DMS79 treated with DMSO at 0.1 percent for 48 hours (cell line): ENCODE data around the gene TOLLIP.
"Not testable (repeated sequence)": the region's sequence is repeated elsewhere in the genome, so short reads cannot be mapped to it uniquely, and the experiment has no call there.

Experiments used
- DNase-seq: peaks from one replicate; lab custom pipeline; 2025; lab: John Stamatoyannopoulos, UW

Gene TOLLIP

DNA sequence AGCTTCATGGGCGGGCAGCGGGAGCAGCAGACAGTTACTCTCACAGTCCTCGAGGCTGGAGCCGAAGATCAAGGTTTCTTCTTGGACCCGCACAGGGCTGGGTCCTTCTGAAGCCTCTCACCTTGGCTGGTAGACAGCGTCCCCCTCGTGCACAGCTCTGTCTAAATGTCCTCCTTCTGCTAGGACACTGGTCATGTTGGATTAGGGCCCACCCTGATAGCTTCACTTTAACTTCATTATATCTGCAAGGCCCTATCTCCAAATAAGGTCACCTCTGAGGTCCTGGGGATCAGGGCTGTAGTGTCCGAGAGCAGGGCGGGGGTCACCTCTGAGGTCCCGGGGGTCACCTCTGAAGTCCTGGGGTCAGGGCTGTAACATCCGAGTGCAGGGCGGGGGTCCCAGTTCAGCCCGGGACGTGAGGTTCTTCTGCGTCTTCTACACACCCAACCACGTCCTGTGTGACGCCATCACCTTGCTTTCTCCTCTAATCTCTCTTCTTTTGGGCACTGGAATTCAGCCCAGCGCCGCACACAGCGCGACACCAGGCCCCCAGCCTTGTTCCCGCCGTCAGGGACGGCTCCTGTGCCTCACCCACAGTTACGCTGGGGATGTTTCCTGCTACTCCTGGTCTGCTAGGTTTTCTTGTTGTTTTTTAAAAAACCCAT is 34.1 kb upstream of the TOLLIP start:
- DNase-seq, result no peak

DNA sequence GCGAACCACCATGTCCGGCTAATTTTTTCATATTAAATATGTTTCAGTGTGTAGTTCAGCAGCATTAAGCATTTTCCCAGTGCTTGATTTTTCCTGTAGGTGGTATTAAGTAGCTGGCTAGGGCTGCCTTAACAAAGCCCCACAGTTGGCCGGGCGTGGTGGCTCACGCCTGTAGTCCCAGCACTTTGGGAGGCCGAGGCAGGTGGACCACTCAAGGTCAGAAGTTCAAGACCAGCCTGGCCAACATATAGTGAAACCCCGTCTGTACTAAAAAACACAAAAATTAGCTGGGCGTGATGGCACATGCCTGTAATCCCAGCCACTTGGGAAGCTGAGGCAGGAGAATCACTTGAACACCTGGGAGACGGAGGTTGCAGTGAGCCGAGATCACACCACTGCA is 33.5 kb upstream of the TOLLIP start:
- no peak for DNase-seq

DNA sequence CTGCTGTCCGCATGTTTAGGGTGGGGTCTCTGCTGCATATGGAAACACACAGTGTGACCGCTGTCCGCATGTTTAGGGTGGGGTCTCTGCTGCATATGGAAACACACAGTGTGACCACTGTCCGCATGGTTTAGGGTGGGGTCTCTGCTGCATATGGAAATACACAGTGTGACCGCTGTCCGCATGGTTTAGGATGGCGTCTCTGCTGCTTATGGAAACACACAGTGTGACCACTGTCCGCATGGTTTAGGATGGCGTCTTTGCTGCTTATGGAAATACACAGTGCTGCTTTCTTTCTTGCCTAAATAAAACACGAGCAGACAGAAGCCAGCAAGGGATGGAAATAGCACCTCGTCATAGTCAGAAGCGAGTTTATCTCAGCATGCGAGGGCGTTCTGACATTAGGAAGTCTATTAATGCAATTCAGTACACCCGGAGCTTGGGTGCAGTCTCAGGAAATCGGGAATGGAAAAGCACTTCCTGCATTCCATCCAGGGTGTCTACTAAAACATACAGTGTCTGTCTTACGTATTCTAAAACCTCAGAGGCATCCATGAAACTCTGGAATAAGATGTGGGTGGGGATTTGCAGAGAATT is 32.6 kb upstream of the TOLLIP start:
- DNase-seq, result no peak

DNA sequence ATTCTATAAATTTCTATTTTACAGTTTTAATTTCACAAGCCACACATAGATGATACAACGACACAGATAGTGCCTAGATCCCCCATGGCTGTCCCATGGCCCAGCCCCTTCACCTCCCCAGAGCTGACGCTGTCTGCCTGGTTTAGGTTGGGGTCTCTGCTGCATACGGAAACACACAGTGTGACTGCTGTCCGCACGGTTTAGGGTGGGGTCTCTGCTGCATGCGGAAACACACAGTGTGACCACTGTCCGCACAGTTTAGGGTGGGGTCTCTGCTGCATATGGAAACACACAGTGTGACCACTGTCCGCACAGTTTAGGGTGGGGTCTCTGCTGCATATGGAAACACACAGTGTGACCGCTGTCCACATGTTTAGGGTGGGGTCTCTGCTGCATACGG is 31.8 kb upstream of the TOLLIP start:
- DNase-seq, result not testable (repeated sequence)

DNA sequence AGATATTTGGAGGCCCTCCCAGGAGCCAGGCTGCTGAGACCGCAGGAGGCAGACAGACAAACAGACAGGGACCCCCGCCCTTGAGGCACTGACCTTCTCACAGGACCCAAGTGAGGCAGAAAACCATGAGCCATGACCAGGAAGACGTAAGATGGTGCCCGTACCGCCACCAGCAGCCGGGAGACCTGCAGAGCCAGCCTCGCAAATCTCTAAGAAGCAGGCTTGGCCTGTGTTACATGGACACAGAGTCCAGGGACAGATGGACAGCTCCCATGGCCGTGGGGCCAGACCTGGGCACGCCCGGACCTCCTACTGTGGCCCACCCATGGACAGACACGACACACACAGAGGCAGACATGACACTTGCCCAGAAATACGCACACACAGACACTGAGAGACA is 30.7 kb upstream of the TOLLIP start:
- no peak for DNase-seq

DNA sequence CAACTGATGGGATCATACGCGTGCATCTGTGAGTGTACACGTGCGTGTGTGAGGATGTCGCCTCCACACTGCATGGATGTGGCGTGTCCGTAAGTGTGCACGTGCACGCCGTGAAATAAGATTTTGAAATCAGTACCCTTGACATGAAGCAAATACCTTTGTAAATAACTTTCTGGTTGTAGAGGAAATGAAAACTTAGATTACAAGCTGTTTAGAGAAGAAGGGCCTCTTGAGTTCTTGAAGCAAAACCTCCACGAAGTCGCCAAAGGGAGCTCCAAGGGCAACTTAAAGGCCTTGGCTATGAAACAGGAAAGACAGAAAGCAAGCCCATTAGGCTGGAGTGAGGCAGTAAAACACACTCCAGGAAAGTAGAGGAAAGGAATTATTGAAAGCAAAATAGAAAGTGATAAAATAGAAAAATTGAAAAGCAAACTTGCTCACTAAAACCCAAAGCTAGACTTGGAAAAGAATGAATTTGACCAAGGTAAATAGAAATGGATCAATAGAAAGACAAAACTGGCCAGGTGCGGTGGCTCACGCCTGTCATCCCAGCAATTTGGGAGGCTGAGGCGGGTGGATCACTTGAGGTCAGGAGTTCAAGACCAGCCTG is 29.7 kb upstream of the TOLLIP start:
- DNase-seq, result peak; percentile 3

DNA sequence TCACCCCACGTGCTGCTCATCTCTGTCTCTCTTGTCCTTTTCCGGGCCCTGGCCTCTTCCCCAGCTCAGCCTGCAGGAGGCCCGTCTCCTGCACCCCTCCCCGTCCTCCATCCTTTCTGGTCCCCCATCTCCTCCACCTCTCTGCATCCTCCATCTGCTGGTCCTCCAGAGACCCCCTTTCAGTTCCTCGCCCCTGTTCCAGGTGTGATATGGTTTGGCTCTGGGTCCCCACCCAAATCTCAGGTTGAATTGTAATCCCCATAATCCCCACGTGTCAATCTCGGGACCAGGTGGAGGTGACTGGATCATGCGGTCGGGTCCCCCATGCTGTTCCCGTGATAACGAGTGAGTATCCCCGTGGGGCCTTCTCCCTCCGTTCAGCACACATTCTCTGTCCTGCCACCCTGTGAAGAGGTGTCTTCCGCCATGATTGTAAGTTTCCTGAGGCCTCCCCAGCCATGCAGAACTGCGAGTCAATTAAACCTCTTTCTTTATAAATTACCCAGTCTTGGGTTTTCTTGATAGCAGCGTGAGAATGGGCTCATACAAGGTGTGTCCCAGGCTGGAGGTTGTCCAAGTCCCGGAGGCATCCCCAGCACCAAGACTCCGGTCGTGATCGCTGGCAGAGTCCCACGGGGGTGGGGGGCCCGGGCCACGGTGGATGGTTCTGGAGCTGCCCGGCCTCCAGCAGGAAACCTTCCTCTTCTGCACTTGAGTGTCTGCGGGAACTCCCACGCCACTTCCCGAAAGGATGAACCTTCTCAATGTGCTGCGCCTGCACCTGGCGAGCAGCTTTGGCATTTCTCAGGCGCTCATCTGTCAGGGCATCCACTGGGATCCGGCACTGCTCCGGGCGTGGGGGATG is 29.0 kb upstream of the TOLLIP start:
- DNase-seq, result no peak

DNA sequence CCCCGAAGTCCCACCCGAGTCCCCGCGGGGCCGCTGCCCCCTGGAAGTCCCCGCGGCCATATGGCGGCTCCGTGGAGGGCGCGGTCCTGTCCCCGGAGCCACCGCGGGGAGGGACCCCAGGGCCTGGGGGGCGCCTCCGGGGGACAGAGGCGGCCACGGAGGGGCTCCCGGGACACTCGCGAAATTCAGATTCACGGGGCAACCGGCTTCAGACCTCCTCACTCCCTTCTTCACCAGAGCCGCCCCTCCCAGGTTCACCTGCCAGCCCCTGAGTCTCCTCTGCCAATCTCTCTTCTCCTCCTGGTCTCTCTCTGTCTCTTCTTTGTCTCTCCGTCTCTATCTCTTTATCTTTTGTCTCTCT is 28.2 kb upstream of the TOLLIP start:
- no peak for DNase-seq

DNA sequence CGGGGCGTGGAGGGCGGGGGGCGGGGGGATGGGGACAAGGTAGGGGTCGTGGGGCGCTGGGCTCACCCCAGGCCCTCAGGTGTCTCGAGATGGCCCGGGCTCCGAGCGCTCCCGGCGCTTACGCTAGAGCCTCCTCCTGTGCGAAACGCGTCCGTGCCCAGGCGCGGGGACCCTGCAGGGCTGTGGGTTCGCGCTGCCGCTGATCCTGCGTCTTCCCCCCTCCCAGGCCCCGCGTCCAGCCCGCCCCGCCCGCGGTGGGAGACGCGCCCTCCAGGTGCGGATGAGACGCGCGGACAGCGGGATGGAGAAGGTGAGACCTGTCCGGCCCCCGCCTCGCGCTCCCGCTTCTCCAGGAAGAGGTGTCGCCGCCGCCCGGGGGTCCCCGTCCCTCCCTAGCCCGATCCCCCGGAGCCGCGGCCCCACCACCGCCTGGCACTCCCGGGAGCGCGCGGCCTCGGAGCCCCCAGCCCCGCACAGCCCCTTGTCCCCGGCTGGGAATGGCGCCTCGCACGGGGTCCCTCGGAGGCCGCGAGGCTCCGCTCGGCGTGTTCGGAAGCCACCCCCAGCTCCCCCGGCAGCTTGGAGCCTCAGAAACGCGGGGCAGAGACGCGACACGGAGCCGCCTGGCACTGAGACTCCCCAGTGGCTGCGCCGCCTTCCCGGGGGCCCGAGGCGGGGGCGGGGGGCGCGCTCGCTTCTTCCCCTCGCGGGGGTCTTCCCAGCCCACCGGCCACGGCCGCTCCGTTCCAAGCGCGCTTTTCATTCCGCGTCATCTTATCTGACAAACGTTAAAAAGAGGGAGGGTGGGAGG is 27.6 kb upstream of the TOLLIP start:
- DNase-seq, result no peak

DNA sequence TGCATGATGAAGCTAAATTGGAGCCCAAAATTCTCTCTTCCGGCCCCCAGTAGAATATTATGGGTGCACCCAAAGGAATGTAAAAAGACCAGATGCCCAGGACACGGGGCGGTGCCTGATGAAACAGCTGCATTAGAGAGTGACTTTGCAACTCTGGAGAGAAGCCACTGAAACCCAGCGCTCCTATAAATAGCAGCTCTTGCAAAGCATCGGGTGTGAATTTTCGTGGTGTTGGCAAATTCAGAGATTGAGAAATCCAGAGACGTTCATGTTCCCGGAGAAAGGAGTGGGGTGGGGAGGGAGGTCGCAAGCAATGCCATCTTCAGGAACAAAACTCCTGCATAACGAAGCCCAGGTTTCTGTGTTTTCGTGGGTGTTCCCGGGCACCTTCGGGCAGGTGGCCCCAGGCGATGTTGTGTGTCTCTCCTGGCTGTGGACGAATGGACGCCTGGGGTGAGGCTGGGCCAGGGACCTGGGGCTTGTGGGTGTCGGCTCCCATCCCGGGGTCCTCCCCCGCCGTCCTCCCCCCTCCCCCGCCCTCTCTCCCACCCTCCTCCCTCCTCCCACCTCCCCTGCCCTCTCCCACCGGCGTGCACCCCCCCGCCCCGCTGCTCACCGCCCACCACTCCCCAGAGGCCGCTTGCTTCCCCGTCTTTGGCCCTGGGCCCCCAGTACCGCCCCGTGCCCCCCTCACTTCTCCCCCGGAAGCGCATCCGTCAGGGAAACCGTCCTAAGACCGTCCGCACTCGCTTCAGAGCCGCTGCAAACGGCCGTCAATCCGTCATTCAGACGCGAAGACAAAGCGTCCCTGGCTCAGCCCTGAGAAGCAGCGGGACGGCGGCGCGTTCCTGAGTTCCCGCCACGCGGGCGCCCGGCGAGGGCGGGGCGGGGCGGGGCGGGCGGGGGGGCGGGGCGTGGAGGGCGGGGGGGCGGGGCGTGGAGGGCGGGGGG is 26.7 kb upstream of the TOLLIP start:
- DNase-seq, result no peak

DNA sequence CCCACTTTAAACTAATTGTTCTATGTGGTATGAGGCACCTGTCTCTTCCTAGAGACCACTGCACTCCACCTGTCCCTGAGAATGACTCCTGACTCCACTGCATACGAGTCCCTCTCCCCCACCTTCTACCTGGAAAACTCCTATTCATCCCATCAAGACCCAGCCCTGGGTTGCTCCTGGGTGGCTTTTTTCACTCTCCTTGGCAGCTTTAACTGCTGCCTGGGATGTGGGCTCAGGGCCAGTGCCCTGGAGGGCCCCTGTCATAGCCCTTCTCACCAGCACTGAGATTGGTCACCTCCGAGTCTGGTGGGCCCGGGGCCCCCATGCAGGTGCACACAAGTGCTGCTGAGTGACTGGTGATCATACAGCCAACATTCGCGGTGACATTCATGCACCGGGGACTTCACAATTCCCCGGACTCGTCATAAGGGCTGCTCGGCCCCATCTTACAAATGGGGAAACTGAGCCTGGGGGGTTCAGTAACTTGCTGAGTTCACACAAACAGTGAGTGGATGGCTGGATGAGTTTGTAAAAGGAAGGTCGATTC is 25.9 kb upstream of the TOLLIP start:
- no peak for DNase-seq

DNA sequence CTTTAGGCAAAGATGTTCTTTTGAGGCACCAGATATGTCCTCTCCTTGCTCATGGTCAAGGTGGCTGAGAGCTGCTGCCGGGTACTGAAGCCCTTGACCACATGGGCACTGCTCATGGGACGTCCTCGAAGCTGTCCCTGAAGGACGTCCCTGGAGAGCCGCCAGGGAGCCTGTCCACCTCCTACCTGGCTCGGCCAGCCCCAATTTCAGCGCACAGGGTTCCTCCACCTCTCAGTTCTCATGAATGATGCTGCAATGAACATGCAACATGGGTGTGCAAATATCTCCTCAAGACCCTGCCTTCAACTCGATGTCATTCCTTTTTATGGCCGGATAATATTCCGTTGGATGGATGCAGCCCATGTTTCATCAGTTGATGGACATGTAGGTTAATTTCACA is 24.4 kb upstream of the TOLLIP start:
- no peak for DNase-seq

DNA sequence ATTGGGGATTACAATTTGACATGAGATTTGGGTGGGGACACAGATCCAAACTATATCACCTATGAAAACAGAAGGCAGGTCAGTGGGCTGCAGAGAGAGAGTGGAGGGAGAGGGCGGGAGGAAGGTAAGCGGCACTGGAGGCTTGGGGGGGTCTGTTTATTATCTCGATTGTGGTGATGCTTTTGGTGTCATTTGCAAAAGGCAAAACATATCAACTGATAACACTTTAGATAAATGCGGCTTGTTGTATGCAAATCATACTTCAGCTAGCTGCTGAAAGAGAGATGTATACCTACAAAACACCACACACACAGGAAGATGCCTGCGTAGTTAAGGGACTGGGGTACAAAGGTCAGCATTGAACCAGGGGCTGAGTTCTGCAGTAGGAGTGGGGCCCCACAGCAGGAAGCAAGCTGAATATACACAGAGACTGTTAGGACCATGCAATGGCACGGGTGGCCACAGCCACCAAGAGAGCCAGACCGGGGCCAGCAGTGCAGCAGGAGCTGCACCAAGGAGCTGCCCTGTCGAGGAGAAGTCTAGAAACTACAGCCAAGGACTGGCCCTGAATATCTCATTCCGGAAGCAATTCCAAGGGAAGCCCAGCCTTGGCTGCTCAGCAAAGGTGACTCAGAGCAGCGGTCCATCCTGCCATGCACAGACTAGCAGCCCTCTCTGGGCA is 23.8 kb upstream of the TOLLIP start:
- DNase-seq, result no peak

DNA sequence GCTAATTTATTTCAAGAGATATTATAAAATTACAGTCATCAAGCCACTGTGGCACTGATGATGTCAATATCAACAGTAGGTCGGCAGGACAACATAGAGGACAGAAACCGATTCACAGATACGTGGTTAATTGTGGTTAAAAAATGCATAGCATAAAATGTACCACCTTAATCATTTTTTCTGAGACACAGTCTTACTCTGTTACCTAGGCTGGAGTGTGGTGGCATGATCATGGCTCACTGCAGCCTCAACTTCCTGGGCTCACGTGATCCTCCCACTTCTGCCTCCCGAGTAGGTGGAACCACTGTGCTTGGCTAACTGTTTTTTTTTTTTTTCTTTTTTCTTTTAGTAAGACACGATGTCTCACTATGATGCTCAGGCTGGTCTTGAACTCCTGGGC is 21.0 kb upstream of the TOLLIP start:
- DNase-seq, result no peak

DNA sequence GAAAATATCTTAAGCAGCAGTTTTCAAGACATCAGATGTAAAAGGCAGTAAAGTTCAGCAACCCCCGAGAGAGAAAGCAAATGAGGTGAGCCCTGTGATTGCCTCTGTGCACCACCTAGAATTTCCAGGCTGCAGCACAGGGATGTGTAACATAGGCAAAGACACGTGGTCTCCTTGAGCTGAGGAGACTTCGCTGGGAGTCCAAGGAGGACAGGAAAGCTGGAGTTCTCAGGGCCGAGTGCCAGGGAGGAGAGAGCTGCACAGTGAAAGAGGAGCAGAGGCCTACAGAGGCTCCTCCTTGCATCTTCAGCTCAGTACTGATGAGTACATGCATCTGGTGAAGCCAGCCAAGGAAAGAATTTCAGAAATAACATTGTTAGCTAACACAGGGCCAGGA is 17.6 kb upstream of the TOLLIP start:
- DNase-seq, result no peak

DNA sequence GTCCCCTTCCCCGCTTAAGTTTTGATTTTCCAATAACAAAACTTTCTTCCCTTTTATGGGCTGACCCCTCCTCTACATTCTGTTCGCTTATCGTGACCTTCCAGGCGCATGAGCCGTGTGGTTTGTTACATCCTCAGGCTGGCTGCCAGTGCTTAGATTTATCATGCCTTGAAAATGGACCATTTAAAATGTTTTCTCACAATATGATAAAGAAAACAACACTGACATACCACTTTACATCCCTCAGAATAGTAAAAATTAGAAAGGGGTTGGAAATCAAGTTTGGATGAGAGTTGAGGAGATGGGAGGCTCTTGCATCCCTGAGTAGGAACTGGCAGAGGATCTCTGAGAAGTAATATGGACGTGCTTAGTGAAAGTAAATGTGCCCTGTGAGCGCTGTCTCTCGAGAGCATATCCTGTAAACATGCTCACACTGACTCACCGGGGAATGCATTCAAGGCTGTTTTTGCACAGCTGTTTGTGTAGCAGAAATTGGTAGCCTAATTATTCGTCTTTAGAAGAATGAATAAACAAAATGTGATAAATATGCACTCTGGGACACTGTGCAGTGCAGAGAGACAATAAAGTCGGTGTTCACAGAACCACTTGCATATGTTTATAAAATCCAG is 17.1 kb upstream of the TOLLIP start:
- DNase-seq, result no peak

DNA sequence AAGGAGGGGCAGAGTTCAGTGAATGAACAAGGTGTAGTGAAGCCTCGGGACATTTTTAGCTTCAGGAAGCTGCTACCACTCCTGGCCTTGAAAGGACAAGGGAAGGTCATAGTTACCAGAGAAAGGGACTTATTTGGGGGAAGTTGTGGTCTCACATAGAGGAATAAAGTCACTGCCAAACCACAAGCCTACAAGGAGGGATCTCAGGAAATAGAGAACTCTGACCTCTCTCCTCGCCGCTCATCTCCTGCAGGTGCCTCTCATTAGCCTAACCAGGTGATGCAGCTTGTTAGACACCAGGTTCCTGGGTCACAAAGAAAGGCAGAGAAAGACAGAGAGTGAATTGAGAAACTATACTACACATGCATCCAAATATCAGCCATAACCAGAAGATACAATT is 14.3 kb upstream of the TOLLIP start:
- DNase-seq, result no peak

DNA sequence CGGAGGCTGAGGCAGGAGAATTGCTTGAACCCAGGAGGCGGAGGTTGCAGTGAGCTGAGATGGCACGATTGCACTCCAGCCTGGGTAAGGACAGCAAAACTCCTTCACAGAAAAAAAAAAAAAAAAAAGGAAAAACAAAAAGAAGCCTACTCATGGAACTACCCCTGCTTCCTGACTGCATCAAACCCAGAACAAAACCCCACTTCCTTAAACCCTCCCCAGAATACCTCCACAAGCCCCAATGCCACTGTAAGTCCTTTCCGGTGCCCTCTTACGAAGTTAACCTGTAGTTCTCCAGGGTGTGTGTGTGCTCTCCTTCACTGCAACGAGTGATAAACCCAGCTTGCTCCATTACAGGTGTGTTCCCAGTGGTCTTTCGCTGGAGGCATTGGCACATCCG is 8.6 kb upstream of the TOLLIP start:
- DNase-seq, result no peak

DNA sequence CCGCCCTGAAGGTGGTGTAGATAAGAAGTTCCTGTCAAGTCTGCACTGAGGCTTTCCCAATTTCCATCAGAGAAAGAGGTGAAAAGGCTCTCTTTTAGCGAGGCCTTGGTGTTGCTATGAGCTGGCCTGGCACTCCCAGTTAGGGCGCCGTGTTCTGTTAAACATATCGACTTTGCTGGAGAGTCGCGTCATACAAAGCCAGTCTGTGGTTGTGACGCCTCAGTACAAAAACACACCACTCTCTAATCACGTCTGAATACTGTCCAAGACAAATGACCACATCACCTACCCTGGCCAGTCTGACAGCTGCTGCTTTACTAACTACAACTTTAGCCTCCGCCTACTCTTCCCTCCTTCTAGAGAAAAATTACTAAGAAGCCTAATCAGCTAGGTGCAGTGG is 8.0 kb upstream of the TOLLIP start:
- DNase-seq, result no peak
